COR-L47 (cell line): Measurements from ENCODE around the gene ADCY2.

Experiments
- DNase-seq: peaks from one replicate; lab custom pipeline; 2025; lab: John Stamatoyannopoulos, UW

The ADCY2 gene

GRCh38 chr5:7597059-7597642 lies 201.2 kb downstream of the ADCY2 start:
- no peak for DNase-seq

GRCh38 chr5:7606840-7607465 lies 211.0 kb downstream of the ADCY2 start:
- no peak for DNase-seq

- no peak for DNase-seq
These were observed 212.8 kb downstream of the ADCY2 start for GRCh38 chr5:7608772-7609171.

GRCh38 chr5:7609726-7610125 lies 213.8 kb downstream of the ADCY2 start:
- no peak for DNase-seq

GRCh38 chr5:7610531-7611177 lies 214.7 kb downstream of the ADCY2 start:
- no peak for DNase-seq

GRCh38 chr5:7611518-7611917 lies 215.6 kb downstream of the ADCY2 start:
- DNase-seq: no peak

- DNase-seq: no peak
These were observed 219.7 kb downstream of the ADCY2 start for GRCh38 chr5:7615566-7616061.

GRCh38 chr5:7616897-7617296 lies 221.0 kb downstream of the ADCY2 start:
- DNase-seq: no peak

- DNase-seq: no peak
These were observed 226.6 kb downstream of the ADCY2 start for GRCh38 chr5:7622498-7622897.

GRCh38 chr5:7625740-7626139 lies 229.8 kb downstream of the ADCY2 start:
- DNase-seq: no peak

- DNase-seq: no peak
These were observed 232.3 kb downstream of the ADCY2 start for GRCh38 chr5:7628248-7628647.

GRCh38 chr5:7628820-7629219 lies 232.9 kb downstream of the ADCY2 start:
- no peak for DNase-seq

- DNase-seq: no peak
These were observed 233.6 kb downstream of the ADCY2 start for GRCh38 chr5:7629561-7629960.

GRCh38 chr5:7634837-7635236 lies 238.9 kb downstream of the ADCY2 start:
- no peak for DNase-seq

- no peak for DNase-seq
These were observed 242.5 kb downstream of the ADCY2 start for GRCh38 chr5:7638456-7638855.

- DNase-seq: no peak
These were observed 246.1 kb downstream of the ADCY2 start for GRCh38 chr5:7642029-7642428.

- no peak for DNase-seq
These were observed 248.8 kb downstream of the ADCY2 start for GRCh38 chr5:7644723-7645122.

GRCh38 chr5:7650755-7651154 lies 254.8 kb downstream of the ADCY2 start:
- no peak for DNase-seq

GRCh38 chr5:7653046-7653445 lies 257.1 kb downstream of the ADCY2 start:
- no peak for DNase-seq

- DNase-seq: no peak
These were observed 261.2 kb downstream of the ADCY2 start for GRCh38 chr5:7657153-7657552.

GRCh38 chr5:7659420-7659819 lies 263.5 kb downstream of the ADCY2 start:
- DNase-seq: no peak

- no peak for DNase-seq
These were observed 266.4 kb downstream of the ADCY2 start for GRCh38 chr5:7662289-7662688.

GRCh38 chr5:7663808-7664207 lies 267.9 kb downstream of the ADCY2 start:
- no peak for DNase-seq

- no peak for DNase-seq
These were observed 268.3 kb downstream of the ADCY2 start for GRCh38 chr5:7664208-7664607.
